Osteoblast (primary cell): ENCODE data around the gene OR10H4. TPM values are rescaled to one million over a fixed set of nuclear protein-coding genes. Genes with fewer than 3 reads are reported as not detected.
"Not testable (repeated sequence)": the region's sequence is repeated elsewhere in the genome, so short reads cannot be mapped to it uniquely, and the experiment has no call there.

Experiments used
- DNase-seq: peaks from one replicate; pipeline ENCODE4 v3.0.0; 2011; ENCODE audit warnings: low spot score, mixed read lengths; ENCODE audit not compliant: insufficient read length; ENCODE audit errors: missing footprints
- H2AFZ ChIP-seq: 2 replicates; pipeline ENCODE4 v1.6.0; 2011; ENCODE audit warnings: mild to moderate bottlenecking, low read length
- H3K27ac ChIP-seq: 2 replicates; pipeline ENCODE4 v1.5.1; 2011; ENCODE audit warnings: mild to moderate bottlenecking, low read depth, low read length, moderate library complexity
- H3K27me3 ChIP-seq: 2 replicates; pipeline ENCODE4 v1.6.0; 2012; ENCODE audit warnings: mild to moderate bottlenecking, control low read depth, inconsistent platforms, low read length, moderate library complexity; ENCODE audit not compliant: insufficient read depth
- H3K36me3 ChIP-seq: 2 replicates; pipeline ENCODE4 v1.5.1; 2011; ENCODE audit warnings: mild to moderate bottlenecking, low read length, control low read depth, moderate library complexity; ENCODE audit not compliant: insufficient read depth
- H3K4me1 ChIP-seq: 2 replicates; pipeline ENCODE4 v1.5.1; 2011; ENCODE audit warnings: mild to moderate bottlenecking, low read length, control low read depth, moderate library complexity; ENCODE audit not compliant: insufficient read depth
- H3K4me2 ChIP-seq: 2 replicates; pipeline ENCODE4 v1.6.0; 2011; ENCODE audit warnings: mild to moderate bottlenecking, low read length; ENCODE audit not compliant: insufficient read depth
- H3K4me3 ChIP-seq: fragments of 200-600 bp; sonication (generic); 3 replicates; pipeline ENCODE4 v1.5.1; 2012; ENCODE audit warnings: mild to moderate bottlenecking, low read length, inconsistent platforms; ENCODE audit not compliant: insufficient read depth
- H3K79me2 ChIP-seq: 2 replicates; pipeline ENCODE4 v1.6.0; 2012; ENCODE audit warnings: mild to moderate bottlenecking, low read length, control low read depth, inconsistent platforms; ENCODE audit not compliant: insufficient read depth
- H3K9me3 ChIP-seq: 2 replicates; pipeline ENCODE4 v1.5.1; 2011; ENCODE audit warnings: low read depth, low read length, control low read depth
- H4K20me1 ChIP-seq: 2 replicates; pipeline ENCODE4 v1.6.0; 2012; ENCODE audit warnings: mild to moderate bottlenecking, low read length, control low read depth; ENCODE audit not compliant: insufficient read depth
- total RNA-seq: library from RNA; depleted of rRNA; stranded (reverse); fragments of >200 nt; gene quantifications from 2 replicates; pipeline ENCODE4 v1.2.3, GENCODE V29; 2012
- TF ChIP-seq, protein P1 (sequence below): IDR thresholded peaks from 2 replicates; pipeline ENCODE4 v1.5.1; 2011; ENCODE audit warnings: mild to moderate bottlenecking, low read depth, low read length, moderate library complexity; ENCODE audit errors: extremely low read depth

Gene OR10H4
- total RNA-seq, 1 donor, result not detected

- no peak for DNase-seq
- H3K79me2 ChIP-seq, result no peaks in the 10 kb centered on the region
- H3K4me2 ChIP-seq, result no peak overlapping the region
- no peaks in the 10 kb centered on the region for H3K4me1 ChIP-seq
- no peaks in the 10 kb centered on the region for H3K9me3 ChIP-seq
- no peaks in the 10 kb centered on the region for H3K36me3 ChIP-seq
- no peak overlapping the region for H3K4me3 ChIP-seq
- H4K20me1 ChIP-seq, result no peaks in the 10 kb centered on the region
- no peak overlapping the region for H3K27ac ChIP-seq
- no peaks in the 10 kb centered on the region for H3K27me3 ChIP-seq
- no peak overlapping the region for H2AFZ ChIP-seq
- TF ChIP-seq, protein P1, sequence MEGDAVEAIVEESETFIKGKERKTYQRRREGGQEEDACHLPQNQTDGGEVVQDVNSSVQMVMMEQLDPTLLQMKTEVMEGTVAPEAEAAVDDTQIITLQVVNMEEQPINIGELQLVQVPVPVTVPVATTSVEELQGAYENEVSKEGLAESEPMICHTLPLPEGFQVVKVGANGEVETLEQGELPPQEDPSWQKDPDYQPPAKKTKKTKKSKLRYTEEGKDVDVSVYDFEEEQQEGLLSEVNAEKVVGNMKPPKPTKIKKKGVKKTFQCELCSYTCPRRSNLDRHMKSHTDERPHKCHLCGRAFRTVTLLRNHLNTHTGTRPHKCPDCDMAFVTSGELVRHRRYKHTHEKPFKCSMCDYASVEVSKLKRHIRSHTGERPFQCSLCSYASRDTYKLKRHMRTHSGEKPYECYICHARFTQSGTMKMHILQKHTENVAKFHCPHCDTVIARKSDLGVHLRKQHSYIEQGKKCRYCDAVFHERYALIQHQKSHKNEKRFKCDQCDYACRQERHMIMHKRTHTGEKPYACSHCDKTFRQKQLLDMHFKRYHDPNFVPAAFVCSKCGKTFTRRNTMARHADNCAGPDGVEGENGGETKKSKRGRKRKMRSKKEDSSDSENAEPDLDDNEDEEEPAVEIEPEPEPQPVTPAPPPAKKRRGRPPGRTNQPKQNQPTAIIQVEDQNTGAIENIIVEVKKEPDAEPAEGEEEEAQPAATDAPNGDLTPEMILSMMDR, result no peak
Observed at GRCh38 chr19:15976836-15977689, 28.3 kb downstream of the OR10H4 start.

DNA sequence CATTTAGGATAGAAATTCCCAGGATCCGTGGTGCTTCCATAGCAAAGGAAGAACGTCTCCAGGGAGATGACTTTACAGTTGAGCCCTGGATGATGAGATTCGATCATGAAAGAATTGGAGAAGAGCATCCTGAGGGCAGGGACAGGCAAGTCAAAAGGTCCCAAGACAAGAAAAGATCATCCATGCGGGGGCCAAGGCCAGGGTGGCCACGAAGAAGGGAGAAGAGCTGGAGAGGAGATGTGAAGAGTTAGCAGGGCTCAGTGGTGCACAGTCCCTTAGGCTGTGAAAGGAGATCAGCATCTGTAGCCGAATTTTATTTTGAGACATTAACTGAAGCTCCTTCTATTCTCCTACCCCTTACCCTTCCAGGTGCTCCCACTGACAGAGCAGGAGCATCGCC, 28.9 kb downstream of the OR10H4 start:
- H3K4me3 ChIP-seq, result no peak overlapping the region
- TF ChIP-seq, protein P1, result no peak
- no peaks in the 10 kb centered on the region for H3K36me3 ChIP-seq
- no peaks in the 10 kb centered on the region for H3K79me2 ChIP-seq
- no peaks in the 10 kb centered on the region for H3K27me3 ChIP-seq
- H3K4me1 ChIP-seq, result no peaks in the 10 kb centered on the region
- H2AFZ ChIP-seq, result no peak overlapping the region
- DNase-seq, result no peak
- no peak overlapping the region for H3K4me2 ChIP-seq
- H3K27ac ChIP-seq, result no peak overlapping the region
- H3K9me3 ChIP-seq, result no peaks in the 10 kb centered on the region
- no peaks in the 10 kb centered on the region for H4K20me1 ChIP-seq

DNA sequence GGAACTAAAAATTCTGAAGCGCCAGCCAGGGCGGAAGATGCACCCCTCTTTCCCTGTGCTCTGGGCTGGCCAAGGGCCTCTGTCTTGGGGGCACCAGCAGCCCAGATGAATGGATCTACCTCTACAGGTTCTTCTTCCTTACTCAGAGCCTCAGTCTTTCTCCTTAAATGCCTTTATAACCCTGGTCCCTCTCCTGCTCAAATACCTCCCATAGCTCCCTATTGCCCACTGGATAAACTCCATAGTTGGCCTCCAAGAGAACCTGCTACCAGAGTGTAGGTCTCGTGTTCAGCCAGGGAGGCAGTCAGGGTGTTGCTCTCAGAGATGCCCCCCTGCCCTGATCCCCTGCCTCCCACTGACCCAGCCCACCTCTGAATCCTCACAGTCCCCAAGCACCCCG, 30.5 kb downstream of the OR10H4 start:
- no peaks in the 10 kb centered on the region for H3K4me1 ChIP-seq
- no peak overlapping the region for H3K4me2 ChIP-seq
- H4K20me1 ChIP-seq, result no peaks in the 10 kb centered on the region
- H3K9me3 ChIP-seq, result no peaks in the 10 kb centered on the region
- H3K36me3 ChIP-seq, result no peaks in the 10 kb centered on the region
- TF ChIP-seq, protein P1, result no peak
- no peak for DNase-seq
- no peaks in the 10 kb centered on the region for H3K27me3 ChIP-seq
- H3K27ac ChIP-seq, result no peak overlapping the region
- H2AFZ ChIP-seq, result no peak overlapping the region
- no peak overlapping the region for H3K4me3 ChIP-seq
- H3K79me2 ChIP-seq, result no peaks in the 10 kb centered on the region

- not testable (repeated sequence) for DNase-seq, H3K4me3 ChIP-seq, H3K4me1 ChIP-seq, H3K9me3 ChIP-seq, H2AFZ ChIP-seq, H3K79me2 ChIP-seq, H3K27ac ChIP-seq, H3K4me2 ChIP-seq, H3K27me3 ChIP-seq, H4K20me1 ChIP-seq, H3K36me3 ChIP-seq
Observed at GRCh38 chr19:15985831-15986230, 37.0 kb downstream of the OR10H4 start.
